Measurements from ENCODE around the gene CAPN7.

DNA sequence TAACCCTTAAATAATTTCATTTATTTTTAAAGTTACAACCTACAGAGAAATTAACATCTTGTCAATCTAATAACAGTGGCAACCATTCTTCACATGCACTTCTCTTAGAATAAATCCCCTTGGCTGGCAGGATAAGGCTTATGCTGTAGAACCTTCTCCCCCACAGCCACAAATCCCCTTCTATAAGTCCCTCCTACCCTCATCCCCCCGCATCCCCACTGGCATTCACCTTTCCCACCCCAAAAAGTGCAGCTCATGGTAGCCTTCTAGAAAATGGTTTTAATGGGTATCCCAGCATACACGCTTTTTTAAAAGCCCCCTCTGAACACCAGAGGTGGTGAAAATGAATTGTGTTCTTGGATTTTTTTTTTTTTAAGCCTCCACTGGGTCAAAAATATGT, 49.2 kb downstream of the CAPN7 start:
- TF ChIP-seq, protein P1, sequence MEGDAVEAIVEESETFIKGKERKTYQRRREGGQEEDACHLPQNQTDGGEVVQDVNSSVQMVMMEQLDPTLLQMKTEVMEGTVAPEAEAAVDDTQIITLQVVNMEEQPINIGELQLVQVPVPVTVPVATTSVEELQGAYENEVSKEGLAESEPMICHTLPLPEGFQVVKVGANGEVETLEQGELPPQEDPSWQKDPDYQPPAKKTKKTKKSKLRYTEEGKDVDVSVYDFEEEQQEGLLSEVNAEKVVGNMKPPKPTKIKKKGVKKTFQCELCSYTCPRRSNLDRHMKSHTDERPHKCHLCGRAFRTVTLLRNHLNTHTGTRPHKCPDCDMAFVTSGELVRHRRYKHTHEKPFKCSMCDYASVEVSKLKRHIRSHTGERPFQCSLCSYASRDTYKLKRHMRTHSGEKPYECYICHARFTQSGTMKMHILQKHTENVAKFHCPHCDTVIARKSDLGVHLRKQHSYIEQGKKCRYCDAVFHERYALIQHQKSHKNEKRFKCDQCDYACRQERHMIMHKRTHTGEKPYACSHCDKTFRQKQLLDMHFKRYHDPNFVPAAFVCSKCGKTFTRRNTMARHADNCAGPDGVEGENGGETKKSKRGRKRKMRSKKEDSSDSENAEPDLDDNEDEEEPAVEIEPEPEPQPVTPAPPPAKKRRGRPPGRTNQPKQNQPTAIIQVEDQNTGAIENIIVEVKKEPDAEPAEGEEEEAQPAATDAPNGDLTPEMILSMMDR (IDR thresholded peaks at IDR 0.05) = no peak
- TF ChIP-seq POLR2A (IDR thresholded peaks at IDR 0.05) = no peak
